ENCODE measurements around the gene RANBP1. TPM values are rescaled to one million over a fixed set of nuclear protein-coding genes. Genes with fewer than 3 reads are reported as not detected.

Gene RANBP1
- total and polyA plus RNA-seq, 9 of the 15 experiments (the other 6 are each of a cell fraction or from before 2014, with no cell fraction given): 162 to 2,891 (median 1,289) TPM

GRCh38 chr22:20152464-20152890 is 36.6 kb downstream of the RANBP1 start (continued):
- TF ChIP-seq CLOCK (CRISPR knock-in tag; IDR thresholded peaks at IDR 0.05; ENCODE audit: borderline replicate concordance): no peak
- no peak for TF ChIP-seq ZSCAN32 (CRISPR knock-in tag; IDR thresholded peaks at IDR 0.05)
- peak; percentile 93 for TF ChIP-seq IRF2 (CRISPR knock-in tag; IDR thresholded peaks at IDR 0.05)
- peak in 1 of 2 experiments; percentile 23; a peak in 1 of 4 replicates for TF ChIP-seq UBTF (IDR thresholded peaks at IDR 0.05; ENCODE audit: borderline replicate concordance in 1 of 2, low read depth in 2 of 2, low read length in 2 of 2)
- TF ChIP-seq PATZ1 (CRISPR knock-in tag; IDR thresholded peaks at IDR 0.05; ENCODE audit: borderline replicate concordance): no peak
- TF ChIP-seq ETV6 (IDR thresholded peaks at IDR 0.05; ENCODE audit: borderline replicate concordance in 1 of 2, low read depth in 2 of 2, low read length in 1 of 2): no peak
- TF ChIP-seq ETV6 (CRISPR knock-in tag; IDR thresholded peaks at IDR 0.05; ENCODE audit: borderline replicate concordance): no peak
- TF ChIP-seq CBFB (CRISPR knock-in tag; IDR thresholded peaks at IDR 0.05): 0 out of 2 replicates have a peak, but pooled peaks have one; percentile 14
- no peak for TF ChIP-seq MED1 (CRISPR knock-in tag; IDR thresholded peaks at IDR 0.05; ENCODE audit: borderline replicate concordance)
- no peak for TF ChIP-seq ZMIZ1 (IDR thresholded peaks at IDR 0.05; ENCODE audit: low read depth in 2 of 2, low read length in 2 of 2)
- peak; percentile 13; the same call in 1 of the 2 replicates for TF ChIP-seq CEBPG (CRISPR knock-in tag; IDR thresholded peaks at IDR 0.05)
- TF ChIP-seq CEBPG (tag; conservative IDR thresholded peaks at IDR 0.05 in 1 of 2, IDR thresholded peaks at IDR 0.05 in 1 of 2): no peak
- TF ChIP-seq ZHX1 (conservative IDR thresholded peaks at IDR 0.05; ENCODE audit: low read length): no peak

All from K562 (cell line).